ENCODE data around the gene SMG7.

- TF ChIP-seq CTCF (IDR thresholded peaks at IDR 0.05) (no peak), POLR2A (IDR thresholded peaks at IDR 0.05; ENCODE audit: low read length) (no peak), JUNB (IDR thresholded peaks at IDR 0.05) (no peak)
Observed at GRCh38 chr1:183514235-183514634, 41.9 kb downstream of the SMG7 start.
